ENCODE measurements around the gene INSC. TPM values are rescaled to one million over a fixed set of nuclear protein-coding genes. Genes with fewer than 3 reads are reported as not detected.

Gene INSC
- total RNA-seq, 1 experiment from 2014 or later, result not detected

- no TSS peak for BruUV-seq (replicated peaks)
- Mint-ChIP-seq H3K36me3 (ENCODE audit: insufficient read depth, unreplicated experiment) (no peaks in the 10 kb centered on the region), H3K4me3 (ENCODE audit: low read depth, unreplicated experiment) (no peak overlapping the region), H3K4me1 (ENCODE audit: low read depth, unreplicated experiment) (no peaks in the 10 kb centered on the region), H3K27me3 (ENCODE audit: unreplicated experiment) (peaks cover 19% of the 10 kb centered on the region), H3K27ac (ENCODE audit: unreplicated experiment) (no peak overlapping the region), H3K9me3 (ENCODE audit: low read depth, unreplicated experiment) (peaks cover 3% of the 10 kb centered on the region)
- no peak for TF ChIP-seq CTCF (IDR thresholded peaks at IDR 0.05; ENCODE audit: unreplicated experiment)
- CTCF ChIA-PET, result no interaction called here
- DNase-seq, result no peak
- intact Hi-C loops (cut with micrococcal nuclease; ENCODE audit: unreplicated experiment), result no loop called here
These were observed 168.0 kb downstream of the INSC start for GRCh38 chr11:15282754-15283153.

GRCh38 chr11:15286465-15286864 lies 171.7 kb downstream of the INSC start:
- H3K9me3 Mint-ChIP-seq (ENCODE audit: low read depth, unreplicated experiment), result peaks cover 3% of the 10 kb centered on the region

GRCh38 chr11:15288863-15289262 lies 174.1 kb downstream of the INSC start:
- peaks cover 3% of the 10 kb centered on the region for H3K9me3 Mint-ChIP-seq (ENCODE audit: low read depth, unreplicated experiment)
- CTCF ChIA-PET, result interaction anchor here (1.3 kb wide), 1 partner anchor 31 kb away, joined by 4 read pairs; no protein-coding TSS in a partner anchor
- intact Hi-C loops (cut with micrococcal nuclease; ENCODE audit: unreplicated experiment), result no loop called here
- no peak for TF ChIP-seq CTCF (IDR thresholded peaks at IDR 0.05; ENCODE audit: unreplicated experiment)
- H3K4me3 Mint-ChIP-seq (ENCODE audit: low read depth, unreplicated experiment), result no peak overlapping the region
- no peaks in the 10 kb centered on the region for H3K36me3 Mint-ChIP-seq (ENCODE audit: insufficient read depth, unreplicated experiment)
- peaks cover 23% of the 10 kb centered on the region for H3K27me3 Mint-ChIP-seq (ENCODE audit: unreplicated experiment)
- DNase-seq, result no peak
- H3K4me1 Mint-ChIP-seq (ENCODE audit: low read depth, unreplicated experiment), result no peaks in the 10 kb centered on the region
- no peak overlapping the region for H3K27ac Mint-ChIP-seq (ENCODE audit: unreplicated experiment)
- BruUV-seq (replicated peaks), result no TSS peak

More at GRCh38 chr11:15286465-15286864, 171.7 kb downstream of the INSC start:
- CTCF ChIA-PET, result no interaction called here
- intact Hi-C loops (cut with micrococcal nuclease; ENCODE audit: unreplicated experiment), result no loop called here
- Mint-ChIP-seq H3K4me3 (ENCODE audit: low read depth, unreplicated experiment) (no peak overlapping the region), H3K27ac (ENCODE audit: unreplicated experiment) (no peak overlapping the region), H3K36me3 (ENCODE audit: insufficient read depth, unreplicated experiment) (no peaks in the 10 kb centered on the region), H3K27me3 (ENCODE audit: unreplicated experiment) (peaks cover 23% of the 10 kb centered on the region), H3K4me1 (ENCODE audit: low read depth, unreplicated experiment) (no peaks in the 10 kb centered on the region)
- no peak for DNase-seq
- TF ChIP-seq CTCF (IDR thresholded peaks at IDR 0.05; ENCODE audit: unreplicated experiment), result no peak
- no TSS peak for BruUV-seq (replicated peaks)

- Mint-ChIP-seq H3K36me3 (ENCODE audit: insufficient read depth, unreplicated experiment) (no peaks in the 10 kb centered on the region), H3K4me1 (ENCODE audit: low read depth, unreplicated experiment) (no peaks in the 10 kb centered on the region), H3K27ac (ENCODE audit: unreplicated experiment) (no peak overlapping the region), H3K27me3 (ENCODE audit: unreplicated experiment) (peaks cover 23% of the 10 kb centered on the region), H3K4me3 (ENCODE audit: low read depth, unreplicated experiment) (no peak overlapping the region), H3K9me3 (ENCODE audit: low read depth, unreplicated experiment) (no peaks in the 10 kb centered on the region)
- CTCF ChIA-PET, result no interaction called here
- BruUV-seq (replicated peaks), result no TSS peak
- DNase-seq, result no peak
- intact Hi-C loops (cut with micrococcal nuclease; ENCODE audit: unreplicated experiment), result no loop called here
- TF ChIP-seq CTCF (IDR thresholded peaks at IDR 0.05; ENCODE audit: unreplicated experiment), result no peak
These were observed 175.0 kb downstream of the INSC start for GRCh38 chr11:15289723-15290122.
